HEK293T (cell line): ENCODE measurements around the gene SLC25A33.

Source experiments
- ARNT ChIP-seq: fragments of 450-650 bp; IDR thresholded peaks from 2 replicates; pipeline ENCODE4 v1.6.1; 2017; ENCODE audit warnings: mild to moderate bottlenecking
- BHLHE40 ChIP-seq: fragments of 450-650 bp; IDR thresholded peaks from 2 replicates; pipeline ENCODE4 v1.6.1; 2016; ENCODE audit warnings: mild to moderate bottlenecking, moderate library complexity, borderline replicate concordance
- ELF4 ChIP-seq: fragments of 450-650 bp; IDR thresholded peaks from 2 replicates; pipeline ENCODE4 v1.6.1; 2017; ENCODE audit warnings: antibody characterized with exemption
- FOXA1 ChIP-seq: fragments of 450-650 bp; IDR thresholded peaks from 2 replicates; pipeline ENCODE4 v1.6.1; 2016; ENCODE audit warnings: mild to moderate bottlenecking
- FOXK2 ChIP-seq: fragments of 450-650 bp; IDR thresholded peaks from 2 replicates; pipeline ENCODE4 v1.6.1; 2016; ENCODE audit warnings: mild to moderate bottlenecking
- HDGF ChIP-seq: fragments of 450-650 bp; IDR thresholded peaks from 2 replicates; pipeline ENCODE4 v1.6.1; 2017; ENCODE audit warnings: antibody characterized with exemption, borderline replicate concordance
- SP1 ChIP-seq: fragments of 450-650 bp; IDR thresholded peaks from 2 replicates; pipeline ENCODE4 v1.6.1; 2017
- SUZ12 ChIP-seq: fragments of 450-650 bp; IDR thresholded peaks from 2 replicates; pipeline ENCODE4 v1.6.1; 2016; ENCODE audit warnings: mild to moderate bottlenecking
- TARDBP ChIP-seq: fragments of 450-650 bp; IDR thresholded peaks from 2 replicates; pipeline ENCODE4 v1.6.1; 2016
- ZNF384 ChIP-seq: fragments of 450-650 bp; IDR thresholded peaks from 2 replicates; pipeline ENCODE4 v1.6.1; 2016
- TF ChIP-seq, protein P1 (sequence below): fragments of 450-650 bp; IDR thresholded peaks from 2 replicates; pipeline ENCODE4 v1.6.1; 2016

DNA sequence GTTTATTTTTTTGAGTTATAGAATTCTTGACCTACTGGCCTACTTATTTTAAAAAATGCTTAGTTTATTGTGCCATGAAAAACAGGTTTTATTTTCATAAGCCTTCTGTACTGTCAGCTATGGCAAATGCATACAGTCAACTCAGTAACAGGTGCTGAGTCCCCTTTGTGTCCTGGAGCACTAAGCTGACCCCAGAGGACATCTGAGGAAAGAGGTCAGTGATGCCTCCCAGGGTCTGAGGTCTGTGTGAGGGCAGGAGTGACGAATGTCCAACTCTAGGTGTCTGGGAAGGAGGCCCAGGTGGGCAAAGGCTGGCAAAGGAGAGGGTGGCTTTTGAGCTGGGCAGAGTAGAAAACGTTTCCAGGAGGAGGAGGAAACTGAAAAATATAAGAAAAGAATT is 41.7 kb downstream of the SLC25A33 start:
- TF ChIP-seq SUZ12 (no peak), ELF4 (no peak), ARNT (no peak), ZNF384 (no peak), BHLHE40 (no peak), FOXK2 (no peak), TARDBP (no peak), HDGF (no peak), FOXA1 (no peak), SP1 (no peak)
- TF ChIP-seq, protein P1, sequence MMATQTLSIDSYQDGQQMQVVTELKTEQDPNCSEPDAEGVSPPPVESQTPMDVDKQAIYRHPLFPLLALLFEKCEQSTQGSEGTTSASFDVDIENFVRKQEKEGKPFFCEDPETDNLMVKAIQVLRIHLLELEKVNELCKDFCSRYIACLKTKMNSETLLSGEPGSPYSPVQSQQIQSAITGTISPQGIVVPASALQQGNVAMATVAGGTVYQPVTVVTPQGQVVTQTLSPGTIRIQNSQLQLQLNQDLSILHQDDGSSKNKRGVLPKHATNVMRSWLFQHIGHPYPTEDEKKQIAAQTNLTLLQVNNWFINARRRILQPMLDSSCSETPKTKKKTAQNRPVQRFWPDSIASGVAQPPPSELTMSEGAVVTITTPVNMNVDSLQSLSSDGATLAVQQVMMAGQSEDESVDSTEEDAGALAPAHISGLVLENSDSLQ, result no peak
